ENCODE measurements around the gene LPP.

Gene LPP

GRCh38 chr3:188342991-188343732, 189.2 kb downstream of the LPP start:
- no peak for DNase-seq

DNA sequence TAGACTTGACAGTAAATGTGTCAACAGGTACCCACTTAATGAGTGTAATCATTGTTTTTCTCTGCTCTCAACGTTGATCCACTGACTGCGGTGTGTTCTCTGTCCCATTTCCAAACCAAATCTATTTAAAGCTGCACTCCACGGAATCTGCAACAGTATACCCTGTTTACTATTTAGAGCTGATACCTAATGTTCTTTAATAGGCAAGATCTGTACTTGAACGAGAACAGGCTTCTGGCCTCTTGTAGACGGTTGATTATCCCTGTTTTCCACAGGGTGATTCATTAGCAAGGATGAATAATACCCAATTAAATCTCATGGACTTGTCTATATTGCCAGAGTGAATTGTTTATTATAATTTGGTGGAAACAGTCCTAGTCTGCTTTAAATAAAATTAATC, 189.9 kb downstream of the LPP start:
- no peak for DNase-seq

GRCh38 chr3:188345223-188345622, 191.3 kb downstream of the LPP start:
- DNase-seq: no peak

DNA sequence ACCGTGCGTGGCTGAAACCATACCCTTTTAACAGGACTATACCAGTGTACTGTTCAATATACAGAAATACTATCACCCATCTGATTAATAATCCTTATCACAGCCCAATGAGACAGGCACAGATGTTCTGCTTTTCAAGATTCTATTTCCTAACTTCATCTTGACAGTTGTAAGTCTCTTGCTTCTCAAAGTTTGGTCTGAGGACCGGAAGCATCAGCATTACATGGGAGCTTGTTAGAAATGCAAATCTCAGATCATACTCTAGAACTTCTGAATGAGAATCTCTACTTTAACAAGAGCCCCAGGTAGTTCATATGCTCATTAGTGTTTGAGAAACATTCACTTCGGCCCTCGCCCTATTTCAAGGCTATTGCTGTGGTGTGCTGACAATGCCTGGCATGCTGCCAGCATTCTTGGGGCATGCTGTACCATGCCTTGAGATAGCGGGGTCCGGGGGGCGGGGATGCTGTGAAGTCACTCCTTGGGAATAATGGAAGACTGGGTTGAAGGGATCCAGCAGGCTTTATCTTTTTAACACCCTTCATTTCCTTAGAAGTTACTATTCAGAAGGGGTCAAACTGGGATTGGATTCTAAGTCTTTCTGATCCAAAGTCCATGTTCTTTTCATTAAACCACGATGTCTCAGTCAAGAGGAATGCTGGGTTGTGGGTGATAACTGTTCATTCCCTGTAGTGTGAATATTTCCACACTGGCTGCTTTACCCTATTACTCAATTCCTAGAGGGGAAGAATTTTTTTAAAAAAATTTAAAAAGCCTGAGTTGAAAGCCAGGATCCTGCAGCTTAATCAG, 194.7 kb downstream of the LPP start:
- DNase-seq: no peak

GRCh38 chr3:188349351-188349901, 195.5 kb downstream of the LPP start:
- DNase-seq: no peak

DNA sequence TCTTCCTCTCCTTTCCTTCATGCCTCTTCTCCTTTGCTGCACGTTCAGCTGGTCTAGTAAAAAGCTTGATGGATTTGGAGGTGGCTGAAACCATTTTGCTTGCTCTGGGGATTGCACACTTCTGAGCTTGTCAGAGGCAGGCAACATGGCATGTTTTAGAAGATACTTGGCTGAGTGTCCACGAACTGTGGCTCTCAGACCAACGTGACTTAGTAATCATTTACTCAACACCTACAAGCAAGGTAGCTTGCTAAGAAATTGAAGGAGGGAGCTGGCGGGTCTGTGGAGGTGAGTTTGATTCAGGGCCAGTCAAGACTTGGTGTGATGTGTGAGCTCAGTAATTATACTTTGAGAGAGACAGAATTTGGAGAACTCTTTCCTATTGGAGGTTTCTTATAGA, 196.0 kb downstream of the LPP start:
- no peak for DNase-seq

DNA sequence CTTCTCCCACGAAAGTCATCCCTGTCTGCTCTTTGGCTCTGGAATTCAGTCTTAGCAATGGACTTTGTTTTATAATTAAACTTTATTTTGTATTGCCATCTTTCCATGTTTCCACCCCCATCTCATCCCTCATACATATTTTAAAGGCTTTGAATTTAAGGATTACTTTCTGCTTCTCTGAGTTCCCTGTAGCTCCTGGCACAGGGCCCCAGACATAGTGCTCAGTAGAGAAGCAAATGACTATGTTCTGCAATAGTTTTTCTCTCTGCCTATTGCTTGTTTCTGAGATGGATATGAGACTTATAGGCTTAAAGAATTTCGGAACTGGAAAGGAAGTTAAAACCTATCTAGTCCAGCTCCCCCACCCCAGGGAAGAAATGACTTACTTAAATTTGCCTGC, 197.0 kb downstream of the LPP start:
- DNase-seq: no peak

DNA sequence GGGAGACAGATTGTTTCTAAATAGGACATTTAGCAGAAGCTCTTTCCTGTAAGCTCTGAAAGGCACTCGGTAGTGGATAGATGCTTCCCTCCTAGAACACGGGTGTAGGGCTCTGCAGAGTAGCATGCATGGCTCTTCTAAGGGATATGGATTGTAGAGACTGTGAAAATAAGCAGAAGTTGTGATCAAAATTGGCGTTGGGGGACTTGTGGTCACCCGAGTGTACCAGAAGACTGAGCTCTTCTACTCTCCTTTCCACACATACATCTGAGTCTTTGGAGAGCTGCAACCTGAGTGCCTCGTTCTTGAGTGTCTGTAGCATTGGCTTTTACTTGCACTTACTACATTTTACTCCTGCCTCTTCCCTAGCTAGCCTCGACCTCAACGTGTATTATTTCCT, 197.7 kb downstream of the LPP start:
- DNase-seq: no peak

- no peak for DNase-seq
These were observed 198.4 kb downstream of the LPP start for GRCh38 chr3:188352196-188352927.

DNA sequence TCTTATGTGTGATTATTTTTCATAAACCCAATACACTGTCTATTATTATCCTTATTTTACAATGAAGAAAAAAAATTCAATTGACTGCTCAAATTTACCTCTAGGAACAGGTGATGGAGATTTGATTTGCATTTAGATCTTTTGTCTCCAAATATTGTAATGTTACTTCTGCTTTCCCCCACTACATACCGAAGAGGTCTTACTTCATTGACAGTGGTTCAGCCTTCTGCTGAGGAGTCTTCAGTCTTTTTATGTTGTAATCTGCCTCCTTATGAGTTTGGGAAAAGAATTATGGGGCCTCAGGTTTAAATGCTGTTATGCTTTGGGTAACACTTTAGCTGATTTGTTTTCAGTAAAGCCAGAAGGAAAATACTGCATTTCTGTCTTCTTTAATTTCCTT, 199.5 kb downstream of the LPP start:
- DNase-seq: no peak

DNA sequence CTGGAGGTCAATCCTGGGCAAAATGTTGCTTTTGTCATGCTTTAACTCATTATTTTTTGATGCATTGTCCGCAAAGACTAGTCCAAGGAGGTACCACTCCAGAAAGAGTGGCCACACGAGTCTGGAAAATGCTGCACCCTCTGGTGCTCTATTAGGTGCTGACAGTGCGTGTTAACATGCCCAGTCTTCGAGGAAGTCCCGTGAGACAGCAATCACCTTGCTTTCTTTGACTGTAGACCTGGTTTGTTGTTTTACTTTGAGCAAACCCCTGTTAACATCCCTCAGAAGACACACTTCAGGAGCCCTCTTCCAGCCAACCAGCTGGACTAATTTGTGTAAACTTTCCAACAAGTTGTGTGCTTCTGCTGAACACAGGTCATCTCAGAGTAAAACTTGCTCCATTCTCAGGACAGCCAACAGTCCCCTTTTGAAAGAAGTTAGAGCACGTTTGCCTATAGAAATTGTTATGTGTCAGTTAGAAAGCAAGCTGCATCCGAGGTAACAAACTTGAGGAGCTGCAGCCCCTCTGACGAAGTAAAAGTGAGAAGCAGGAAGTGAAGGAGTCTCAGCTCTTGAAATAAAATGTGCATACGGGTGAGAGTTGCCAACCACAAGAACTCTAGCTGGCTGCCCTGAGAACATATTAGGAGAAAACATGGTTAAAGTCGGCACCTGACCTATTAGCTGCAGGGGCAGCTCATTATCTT, 205.0 kb downstream of the LPP start:
- no peak for DNase-seq

DNA sequence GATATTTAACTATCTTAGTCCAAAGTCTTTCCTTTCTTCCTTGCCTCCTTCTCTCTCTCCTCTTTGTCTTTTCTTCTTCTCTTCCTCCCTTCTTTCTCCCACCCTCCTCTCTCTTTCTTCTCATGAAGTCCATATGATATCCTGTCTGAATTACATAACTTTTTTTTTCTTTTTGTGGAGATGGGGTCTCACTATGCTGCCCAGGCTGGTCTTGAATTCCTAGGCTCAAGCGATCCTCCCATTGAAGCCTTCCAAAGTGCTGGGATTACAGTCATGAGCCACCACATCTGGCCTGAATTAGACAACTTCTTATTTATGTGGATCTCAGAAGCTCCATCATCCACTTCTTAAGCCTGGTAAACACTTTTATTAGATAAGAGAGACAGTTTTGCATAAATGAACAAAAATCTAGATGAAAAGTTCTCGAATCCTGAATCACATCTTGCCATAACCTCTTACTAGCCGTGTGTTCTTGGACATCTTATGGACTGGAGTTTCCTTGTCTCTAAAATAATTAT, 206.5 kb downstream of the LPP start:
- DNase-seq: no peak

DNA sequence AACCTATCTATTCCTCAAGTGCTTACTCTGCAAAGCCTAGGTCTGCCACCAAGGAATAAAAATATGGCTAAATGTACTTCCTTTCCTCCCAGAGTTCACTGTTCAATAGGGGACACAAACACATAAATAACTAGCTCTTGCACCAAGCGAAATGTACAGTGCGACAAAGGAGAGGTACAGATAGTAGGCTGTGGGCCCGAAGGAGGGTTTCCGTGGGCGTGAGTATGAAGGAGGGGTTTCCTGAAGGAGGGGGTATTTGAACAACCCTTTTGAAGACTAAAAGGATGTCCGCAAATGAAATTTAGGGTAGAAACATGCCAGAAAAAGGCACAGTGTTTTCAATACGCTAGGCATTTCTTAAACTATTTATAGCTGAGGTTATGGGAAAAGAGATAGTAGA, 207.9 kb downstream of the LPP start:
- DNase-seq: no peak

- DNase-seq: no peak
These were observed 208.5 kb downstream of the LPP start for GRCh38 chr3:188362405-188362831.

DNA sequence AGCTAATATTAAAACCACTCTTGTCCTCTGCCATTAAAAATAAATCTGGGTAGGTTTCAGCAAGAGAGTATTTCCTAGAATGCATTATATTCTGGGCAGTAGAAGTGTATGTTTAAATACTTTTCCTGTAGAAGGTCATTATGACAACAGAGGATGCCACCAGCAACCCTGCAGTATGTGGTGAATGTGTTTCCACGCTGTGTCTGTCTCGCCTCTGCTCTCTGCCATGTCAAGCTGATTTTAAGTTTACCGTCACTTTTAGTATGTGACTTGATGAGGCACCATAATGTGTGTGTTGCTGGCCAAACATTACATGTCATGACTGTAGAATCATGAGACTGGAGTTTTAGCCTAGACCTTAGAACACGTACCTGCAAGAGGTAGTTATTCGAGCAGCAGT, 211.2 kb downstream of the LPP start:
- DNase-seq: no peak

DNA sequence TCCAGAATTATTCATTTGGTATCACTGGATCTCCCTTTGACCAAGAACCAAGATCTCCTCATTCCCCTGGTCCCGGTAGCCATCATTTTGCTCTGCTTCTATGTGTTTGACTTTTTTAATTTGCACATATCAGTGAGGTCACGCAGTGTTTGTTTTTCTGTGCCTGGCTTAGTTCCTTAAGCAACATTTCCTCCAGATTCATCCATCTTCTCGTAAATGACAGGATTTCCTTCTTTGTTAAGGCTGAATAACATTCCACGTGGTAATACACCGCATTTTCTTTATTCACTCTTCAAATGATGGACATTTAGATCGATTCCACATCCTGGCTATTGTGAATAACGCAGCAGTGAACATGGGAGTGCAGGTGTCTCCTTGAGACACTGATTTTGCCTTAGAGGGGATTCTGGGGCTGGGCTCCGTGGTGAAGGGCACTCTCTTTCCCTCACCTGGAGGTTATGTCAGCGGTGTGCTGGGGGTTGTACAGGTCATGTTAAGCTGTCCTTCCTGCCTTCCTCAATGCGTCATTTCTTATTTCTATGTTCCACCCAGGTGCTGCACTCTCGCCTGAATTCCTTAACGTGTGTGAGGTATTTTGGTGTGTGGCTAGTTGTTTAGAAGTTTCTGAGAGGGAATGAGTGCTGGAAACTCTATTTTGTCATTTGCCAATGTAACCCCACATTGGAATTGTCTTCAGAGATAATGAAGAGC, 212.2 kb downstream of the LPP start:
- no peak for DNase-seq

DNA sequence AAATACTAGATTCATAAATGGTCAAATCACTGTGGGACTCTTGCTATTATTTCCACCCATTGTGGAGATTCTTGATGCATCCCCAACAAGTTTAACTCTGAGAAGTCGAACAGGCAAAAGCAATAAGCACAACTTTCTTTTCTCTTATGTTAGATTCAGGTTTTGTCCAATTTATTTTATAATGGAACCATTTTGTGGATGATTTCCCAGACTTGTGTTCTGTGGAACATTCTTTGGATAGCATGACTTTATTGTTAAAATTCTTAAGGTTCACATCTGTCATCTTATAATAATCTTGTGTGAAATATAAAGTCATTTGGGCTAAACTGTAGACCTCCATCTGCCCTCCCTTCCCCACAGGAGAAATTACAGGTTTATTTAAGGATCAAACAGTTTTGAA, 213.7 kb downstream of the LPP start:
- no peak for DNase-seq

DNA sequence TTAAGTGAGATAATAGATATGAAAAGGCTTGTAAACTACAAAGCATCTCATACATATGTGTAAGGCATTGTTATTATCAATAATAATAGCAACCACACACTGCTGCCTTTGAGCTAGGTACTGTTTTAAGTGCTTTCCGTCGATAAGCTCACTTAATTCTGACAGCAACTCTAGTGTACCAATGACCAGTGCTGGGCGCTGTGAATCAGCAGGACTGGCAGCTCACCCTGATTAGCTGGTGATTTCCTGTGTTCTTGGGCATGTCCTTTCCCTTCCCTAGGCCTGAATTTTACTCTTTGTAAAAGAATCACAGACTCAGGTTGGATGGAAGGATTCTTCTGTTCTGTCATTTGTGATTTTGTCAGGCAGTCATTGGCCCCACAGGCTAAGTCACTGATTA, 215.6 kb downstream of the LPP start:
- no peak for DNase-seq

DNA sequence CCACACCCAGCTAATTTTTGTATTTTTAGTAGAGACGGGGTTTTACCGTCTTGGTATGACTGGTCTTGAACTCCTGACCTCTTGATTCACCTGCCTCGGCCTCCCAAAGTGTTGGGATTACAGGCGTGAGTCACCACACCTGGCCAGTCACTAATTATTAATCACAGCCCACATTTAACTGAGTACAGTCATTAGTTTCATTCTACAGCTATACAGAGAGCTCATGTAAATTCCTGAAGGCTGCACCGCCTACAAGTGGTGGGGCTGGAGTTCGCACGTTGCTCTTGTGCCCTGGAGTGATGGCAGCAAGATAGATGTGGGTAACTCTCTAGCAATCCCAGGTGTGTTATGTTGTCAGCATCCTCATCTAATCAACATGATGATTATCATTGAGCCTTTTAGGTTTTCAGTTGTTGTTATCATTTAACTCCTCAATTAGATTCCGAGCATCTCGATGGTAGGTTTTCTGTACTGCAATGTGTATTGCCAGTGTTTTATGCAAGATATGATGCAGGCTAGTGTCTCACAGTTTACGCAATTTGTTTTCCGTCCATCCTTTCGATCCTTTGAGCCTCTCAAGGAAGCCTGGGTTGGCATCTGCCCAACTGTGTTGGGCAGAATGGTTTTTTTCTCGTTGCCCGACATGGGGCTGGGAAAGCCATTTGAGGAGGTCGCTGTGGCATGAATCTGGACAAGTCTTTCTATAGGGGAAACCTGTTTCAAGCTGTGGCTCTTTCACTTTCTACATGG, 216.3 kb downstream of the LPP start:
- DNase-seq: no peak

- no peak for DNase-seq
These were observed 224.8 kb downstream of the LPP start for GRCh38 chr3:188378786-188379185.

GRCh38 chr3:188380252-188380651, 226.3 kb downstream of the LPP start:
- DNase-seq: no peak
